Measurements from ENCODE around the gene PROCA1.

The PROCA1 gene

GRCh38 chr17:28714281-28714680 is 2.6 kb upstream of the PROCA1 start:
- TF ChIP-seq CTCF (conservative IDR thresholded peaks at IDR 0.05), result 0 out of 2 replicates have a peak, but pooled peaks have one; percentile 5
- H3K27ac ChIP-seq, result no peak overlapping the region

GRCh38 chr17:28712705-28713415 is 1.2 kb upstream of the PROCA1 start:
- H3K27ac ChIP-seq, result no peak overlapping the region
- no peak for TF ChIP-seq CTCF (conservative IDR thresholded peaks at IDR 0.05)

- H3K27ac ChIP-seq, result peak overlapping the region; percentile 92; the same call in 1 of the 2 replicates
- TF ChIP-seq CTCF (conservative IDR thresholded peaks at IDR 0.05), result no peak
Observed at GRCh38 chr17:28712032-28712704, 480 bp upstream of the PROCA1 start.

GRCh38 chr17:28710861-28711722 is 596 bp downstream of the PROCA1 start:
- H3K27ac ChIP-seq, result peak overlapping the region; percentile 92
- TF ChIP-seq CTCF (conservative IDR thresholded peaks at IDR 0.05), result no peak

- no peak overlapping the region for H3K27ac ChIP-seq
- no peak for TF ChIP-seq CTCF (conservative IDR thresholded peaks at IDR 0.05)
Observed at GRCh38 chr17:28707339-28707720, 4.4 kb downstream of the PROCA1 start.

GRCh38 chr17:28706471-28707338 is 5.0 kb downstream of the PROCA1 start:
- no peak for TF ChIP-seq CTCF (conservative IDR thresholded peaks at IDR 0.05)
- H3K27ac ChIP-seq, result no peak overlapping the region

Data from VCaP (cell line).